NCI-H2081 treated with DMSO at 0.1 percent for 48 hours (cell line): ENCODE data around the gene SLC7A1.

Experiments
- DNase-seq: peaks from one replicate; lab custom pipeline; 2025; lab: John Stamatoyannopoulos, UW

Gene SLC7A1

DNA sequence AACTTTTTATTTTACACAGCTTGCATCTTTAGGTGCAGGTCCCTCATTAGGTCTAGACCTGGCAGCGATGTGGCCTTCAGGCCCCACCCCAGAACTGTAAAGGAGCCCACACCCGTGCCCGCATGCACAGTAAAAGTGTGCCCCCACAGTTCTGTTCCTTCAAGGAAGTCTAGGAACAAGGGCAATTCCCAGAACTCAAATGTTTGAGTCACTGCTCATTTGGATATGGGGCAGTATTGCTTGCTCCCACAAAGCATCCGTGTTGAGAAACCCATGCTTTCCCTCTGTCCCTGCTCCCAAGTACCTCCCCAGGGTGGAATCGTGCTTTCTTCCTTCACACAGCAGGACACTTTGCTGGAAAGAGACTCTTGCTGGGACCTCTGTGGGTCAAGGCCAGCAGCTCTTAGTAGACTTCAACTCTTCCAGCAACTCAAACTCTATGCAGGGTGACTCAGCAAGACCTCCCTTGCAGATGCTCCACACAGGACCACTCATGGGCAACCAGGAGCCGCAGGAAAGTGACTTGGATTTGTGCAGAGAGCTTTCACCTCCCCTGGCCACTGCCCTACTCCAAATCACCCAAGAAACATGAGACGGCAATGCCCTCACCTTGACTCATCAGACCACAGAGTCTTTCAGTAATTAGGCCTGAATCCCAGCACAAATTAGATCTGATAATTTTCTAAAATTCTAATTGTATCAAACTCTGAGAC, 12.3 kb downstream of the SLC7A1 start:
- no peak for DNase-seq

DNA sequence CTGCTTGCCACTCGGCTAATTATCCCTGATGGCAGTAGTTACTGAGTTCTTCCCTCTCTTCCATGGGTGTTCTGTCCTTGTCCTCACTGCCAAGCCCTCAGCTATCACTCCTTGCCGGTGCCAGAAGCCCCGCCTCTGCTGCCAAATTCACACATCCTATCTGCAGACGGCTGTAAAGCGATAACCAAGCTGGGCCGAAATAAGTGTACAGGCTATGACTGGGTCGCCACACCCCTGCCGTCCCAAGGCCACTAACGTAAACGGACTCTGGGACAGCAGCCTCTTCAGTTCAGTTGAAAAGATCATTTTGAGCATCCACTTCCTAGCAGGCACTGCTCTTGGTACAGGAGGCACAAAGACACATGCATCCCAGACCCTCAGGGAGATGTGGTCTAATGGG, 13.3 kb downstream of the SLC7A1 start:
- no peak for DNase-seq

DNA sequence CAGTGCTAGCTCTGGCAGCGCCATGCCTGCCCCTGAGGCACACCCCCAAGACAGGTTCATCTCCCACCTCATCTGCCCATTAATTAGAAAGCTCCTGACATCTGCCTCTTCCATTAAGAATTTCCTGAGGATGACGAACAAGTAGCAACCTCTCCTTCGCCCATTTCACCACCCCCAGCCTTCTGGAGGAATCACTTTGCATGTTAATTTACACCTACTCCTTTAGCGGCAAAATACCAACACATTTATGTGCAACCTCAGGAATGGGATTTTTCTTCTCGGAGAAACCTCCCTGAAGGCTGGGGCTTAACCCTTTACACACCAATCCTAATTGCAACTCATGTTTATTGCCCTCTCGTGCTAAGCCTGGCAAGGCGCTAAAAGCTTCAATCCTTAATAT, 13.8 kb downstream of the SLC7A1 start:
- no peak for DNase-seq

DNA sequence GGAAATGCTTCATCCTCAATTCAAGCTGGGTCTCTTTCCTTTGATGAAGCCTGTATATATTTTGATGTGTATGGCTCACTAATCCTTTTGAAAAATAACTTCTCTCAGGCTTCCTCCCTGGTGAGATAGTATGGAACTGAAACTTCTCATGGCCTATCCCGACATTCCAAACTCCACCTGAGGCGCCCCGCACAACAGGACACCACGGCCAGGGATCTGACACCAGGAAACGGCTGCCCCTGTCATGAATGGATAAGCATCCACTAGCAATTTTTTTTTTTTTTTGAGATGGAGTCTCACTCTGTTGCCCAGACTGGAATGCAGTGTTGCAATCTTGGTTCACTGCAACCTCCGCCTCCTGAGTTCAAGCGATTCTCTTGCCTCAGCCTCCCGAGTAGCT, 16.4 kb downstream of the SLC7A1 start:
- no peak for DNase-seq

DNA sequence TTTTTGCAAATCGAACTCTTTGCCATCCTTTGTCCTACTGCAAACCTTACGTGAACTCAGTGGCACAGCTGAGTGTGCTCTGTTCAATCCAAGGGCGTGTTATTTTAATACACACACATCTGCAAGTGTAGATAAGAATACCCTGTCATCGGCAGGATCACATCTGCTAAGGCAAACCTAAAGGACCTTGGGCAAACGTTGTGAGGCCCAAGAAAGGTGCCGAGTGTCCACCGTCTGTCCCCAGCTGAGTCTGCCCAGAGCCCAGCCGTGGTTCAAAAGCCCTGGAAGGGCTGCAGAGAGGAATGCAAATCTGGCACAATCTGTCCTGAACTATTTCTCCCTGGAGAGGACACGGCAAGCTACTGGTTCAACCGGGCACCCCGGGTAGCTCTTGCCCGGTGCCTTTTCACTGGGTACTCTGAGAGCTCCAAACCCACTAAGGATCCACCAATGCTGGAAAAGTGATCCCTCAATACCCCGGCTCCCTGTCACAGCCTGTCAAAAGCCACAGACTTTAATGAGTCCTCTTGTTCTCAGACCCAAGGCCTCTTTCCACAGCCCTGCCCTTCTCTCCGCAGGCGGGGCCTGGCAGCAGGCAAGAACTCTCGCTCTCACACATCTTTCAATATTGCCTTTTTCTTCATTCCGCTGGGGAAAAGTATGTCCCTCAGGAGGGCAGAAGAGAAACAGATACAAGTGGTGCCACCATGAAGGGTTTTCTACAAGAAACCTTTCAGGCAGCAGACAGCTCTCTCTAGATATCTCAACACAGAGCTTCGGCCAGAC, 17.0 kb downstream of the SLC7A1 start:
- no peak for DNase-seq

DNA sequence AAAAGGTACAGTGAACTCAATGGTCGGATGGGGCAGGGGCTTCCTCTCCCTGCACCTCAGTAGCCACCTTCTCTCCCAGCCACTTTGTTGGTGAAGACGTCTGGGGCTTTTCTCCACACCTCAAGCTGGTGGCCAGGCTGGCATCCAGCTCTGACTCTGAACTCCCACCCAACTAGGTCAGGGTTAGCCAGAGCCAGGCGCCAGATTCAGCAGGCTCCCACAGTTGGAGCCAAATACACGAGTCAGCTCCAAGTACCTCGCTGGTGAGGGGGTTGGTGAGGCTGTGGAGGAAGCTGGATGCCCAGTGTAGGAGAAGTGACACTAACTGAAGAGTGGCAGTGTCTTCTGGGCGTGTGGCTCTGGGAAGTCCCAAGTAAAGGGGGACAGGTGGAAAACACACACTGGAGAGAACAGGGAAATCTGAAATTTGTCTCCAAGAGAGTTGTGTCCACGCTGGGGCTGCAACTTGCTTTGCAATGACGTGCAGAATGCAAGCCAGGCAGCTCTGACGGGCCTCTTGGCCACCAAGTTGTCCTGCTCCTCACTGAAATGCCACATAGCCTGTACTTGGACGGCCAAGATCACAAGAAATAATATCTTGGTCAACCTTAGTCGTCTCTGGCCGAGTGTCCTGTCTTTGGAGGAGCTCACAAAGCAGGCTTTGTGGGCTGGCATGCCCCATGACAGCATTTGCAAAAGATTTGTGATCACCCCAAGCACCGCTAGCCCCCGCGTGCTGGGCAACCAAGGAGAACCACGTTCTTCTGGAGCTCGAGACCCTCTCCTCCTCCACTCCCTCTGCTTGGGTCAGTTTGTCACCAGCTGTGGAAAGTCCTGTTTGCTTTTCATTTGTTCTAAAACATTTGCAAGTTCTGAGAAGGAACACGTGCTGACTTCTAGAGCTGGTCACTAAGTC, 18.1 kb downstream of the SLC7A1 start:
- DNase-seq = no peak

DNA sequence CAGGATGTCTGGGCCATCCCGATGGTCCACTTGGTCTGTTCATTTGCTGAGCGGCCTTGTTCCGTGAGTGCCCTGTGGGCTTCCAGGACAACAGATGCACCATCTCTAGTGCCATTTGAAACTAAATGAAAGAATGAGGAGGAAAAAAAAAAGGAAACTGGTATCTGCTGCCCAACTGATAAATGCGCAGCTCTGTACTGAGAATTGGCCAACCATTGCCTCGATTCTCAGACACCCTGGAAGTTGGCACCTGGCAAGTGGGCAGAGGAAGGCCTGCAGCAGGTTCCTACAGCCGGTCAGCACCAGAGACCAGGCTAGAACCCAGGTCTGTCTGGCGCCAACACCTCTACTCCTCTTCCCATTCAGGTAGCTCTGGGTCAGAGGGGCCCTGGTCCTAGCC, 18.9 kb downstream of the SLC7A1 start:
- DNase-seq = no peak

DNA sequence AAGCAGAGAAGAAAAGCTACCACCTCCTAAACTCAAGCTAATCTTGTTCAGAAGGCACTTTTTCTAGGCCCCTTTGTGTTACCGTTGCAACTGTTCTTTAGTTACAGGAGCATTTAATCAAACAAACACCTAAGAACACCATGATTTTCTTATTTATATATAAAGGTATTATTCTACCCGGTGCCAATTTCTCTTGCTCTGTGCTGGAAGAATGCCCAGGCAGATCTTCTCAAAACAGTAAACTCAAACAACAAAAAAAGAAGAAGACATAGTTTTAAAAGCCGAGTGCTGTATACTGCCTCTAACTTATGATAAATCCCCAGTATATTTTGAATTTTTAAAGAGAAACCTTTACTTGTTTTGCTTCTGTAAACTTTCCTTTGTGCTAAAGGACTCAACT, 20.4 kb downstream of the SLC7A1 start:
- DNase-seq = no peak

DNA sequence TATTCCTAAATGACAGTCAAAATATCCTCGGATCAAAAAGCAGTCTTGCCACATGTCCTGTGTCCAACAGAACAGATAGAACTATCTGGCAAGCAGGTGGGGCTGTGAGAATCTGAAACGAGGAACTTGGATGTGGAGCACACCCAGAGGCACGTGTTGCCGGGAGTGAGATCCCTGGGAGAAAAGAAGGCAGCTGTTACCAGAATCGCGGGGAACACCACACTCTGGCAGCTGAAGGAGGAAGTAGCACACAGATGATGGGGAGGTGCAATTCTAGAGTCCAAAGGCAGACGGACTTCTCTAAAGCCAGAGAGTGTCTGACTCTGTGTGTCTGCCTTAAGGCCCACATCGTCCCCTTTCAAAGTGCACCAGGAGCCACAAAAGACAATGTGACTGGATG, 22.3 kb downstream of the SLC7A1 start:
- no peak for DNase-seq

DNA sequence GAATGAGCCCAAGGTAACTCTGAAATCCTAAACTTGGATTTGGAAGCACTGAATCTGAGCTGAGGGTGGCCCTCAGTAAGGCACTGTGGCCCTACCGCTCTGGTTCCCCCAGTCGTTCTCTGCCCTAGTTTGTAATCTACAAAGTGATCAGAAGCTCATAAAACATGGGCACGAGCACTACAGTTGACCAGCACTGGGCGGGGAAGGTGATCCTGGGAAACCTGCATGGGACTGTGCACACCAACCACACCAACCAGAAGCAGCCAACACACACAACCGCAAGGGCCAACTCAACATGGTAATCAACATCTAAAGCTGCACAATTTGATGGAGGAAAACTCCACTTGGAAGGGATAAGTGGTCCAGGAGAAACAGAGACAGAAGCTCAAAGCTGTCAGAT, 22.9 kb downstream of the SLC7A1 start:
- DNase-seq = no peak

DNA sequence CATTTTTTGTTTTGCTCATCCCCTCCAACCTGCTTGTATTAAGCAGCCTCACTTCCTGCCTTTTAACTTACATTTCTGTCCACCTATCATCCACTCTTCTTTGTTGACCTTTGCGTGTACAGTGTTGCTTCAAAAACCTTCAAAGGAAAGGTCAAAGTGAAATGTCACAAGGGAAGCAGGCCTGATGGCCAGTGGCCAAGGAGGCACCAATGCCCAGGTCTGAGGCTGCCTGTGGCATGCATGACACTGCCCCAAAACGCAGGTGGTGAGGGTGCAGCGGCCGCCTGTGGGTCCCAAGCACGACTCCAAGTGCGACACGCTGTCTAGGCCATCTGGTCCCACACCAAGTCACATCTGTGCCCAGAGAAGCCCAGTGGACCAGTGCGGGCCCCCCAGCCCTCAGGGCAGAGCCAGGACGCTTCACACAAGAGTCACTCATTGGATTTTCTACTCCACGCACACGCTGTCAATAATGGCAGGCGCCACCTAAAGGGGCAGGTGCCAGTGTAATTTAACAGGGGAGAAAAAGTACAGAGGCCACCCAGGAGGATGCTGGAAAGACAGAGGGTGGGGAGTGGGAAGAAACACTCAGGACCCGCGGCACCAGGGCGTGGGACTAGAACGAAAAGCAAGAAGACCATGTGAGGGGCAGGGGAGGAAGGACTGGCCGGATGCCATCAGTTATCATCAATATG, 23.5 kb downstream of the SLC7A1 start:
- DNase-seq = no peak

DNA sequence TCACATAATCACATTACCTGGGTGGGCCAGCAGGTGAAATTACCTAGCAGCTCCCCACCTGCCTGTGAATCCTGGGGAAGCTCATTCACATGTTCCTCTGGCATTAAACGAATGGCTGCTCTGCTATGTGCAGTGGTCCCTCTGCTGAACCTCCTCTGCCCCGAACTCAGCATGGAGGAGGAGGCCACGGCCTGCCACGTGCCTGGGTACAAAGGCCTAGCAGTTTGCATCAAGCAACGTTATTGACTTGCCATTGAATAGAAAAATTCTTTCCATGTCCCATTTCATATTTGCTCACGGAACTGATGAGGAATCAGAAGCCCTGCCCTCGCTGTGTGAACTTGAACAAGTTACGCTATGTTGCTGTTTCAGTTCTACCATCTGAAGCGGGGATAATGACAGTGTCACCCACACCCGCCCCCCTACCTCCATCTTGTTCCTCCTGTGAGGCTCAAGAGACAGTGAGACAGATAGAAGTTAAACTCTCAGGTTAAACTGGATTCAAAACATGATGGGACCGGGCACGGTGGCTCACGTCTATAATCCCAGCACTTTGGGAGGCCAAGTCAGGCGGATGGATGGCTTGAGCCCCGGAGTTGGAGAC, 25.3 kb downstream of the SLC7A1 start:
- DNase-seq = no peak

DNA sequence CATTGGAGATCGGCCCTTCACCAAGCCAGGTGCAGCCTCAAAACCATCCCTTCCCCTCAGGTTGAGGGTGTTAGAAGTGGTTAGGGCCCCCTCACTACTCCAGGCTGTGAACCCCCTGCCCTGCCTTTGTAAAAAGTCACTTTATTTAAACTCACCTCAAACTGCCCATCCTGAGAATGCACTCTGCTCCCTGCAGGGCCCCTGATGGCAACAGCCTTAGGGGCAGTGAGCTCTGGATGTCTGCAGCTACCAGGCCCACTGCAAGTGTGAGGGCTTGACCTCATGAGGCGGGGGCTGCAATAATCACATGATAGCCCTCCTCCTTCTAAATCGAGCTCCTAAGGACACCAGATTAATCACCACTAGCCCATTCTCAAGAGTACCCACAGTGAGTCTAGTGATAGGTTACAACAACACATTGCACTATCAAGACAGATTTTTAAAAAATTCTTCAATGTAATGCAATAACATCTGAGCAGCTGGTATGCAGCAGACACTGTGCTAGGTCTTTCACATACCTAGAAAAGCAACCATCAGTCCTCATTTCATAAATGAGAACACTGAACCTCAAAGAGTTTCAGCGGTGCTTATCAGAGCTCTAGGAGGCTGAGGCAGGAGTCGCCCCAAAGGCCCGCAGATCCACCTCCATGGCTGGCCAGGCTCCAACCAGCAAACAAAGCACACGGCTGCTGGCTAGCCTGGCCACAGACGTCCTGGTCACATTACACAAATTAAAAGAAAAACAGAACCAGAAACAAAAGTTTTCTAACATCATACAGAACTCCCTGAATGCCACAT, 26.0 kb downstream of the SLC7A1 start:
- no peak for DNase-seq

DNA sequence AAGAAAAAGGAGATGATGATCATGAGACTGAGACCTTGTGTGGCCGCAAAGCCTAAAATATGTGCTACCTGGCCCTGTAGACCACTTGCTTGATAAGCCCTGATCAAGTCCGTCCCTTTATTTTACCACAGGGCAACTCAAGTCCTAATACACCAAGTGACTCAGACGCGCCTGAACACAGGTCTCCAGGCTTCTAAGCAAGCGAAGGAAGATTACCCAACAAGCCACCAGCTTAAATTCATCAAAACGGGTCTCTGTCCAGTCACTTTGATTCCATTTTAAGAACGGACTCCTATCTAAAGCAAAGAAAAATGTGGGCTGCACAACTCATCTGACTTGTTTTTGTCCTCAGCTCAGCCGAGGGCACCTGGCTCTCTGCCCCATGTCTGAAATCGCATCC, 26.8 kb downstream of the SLC7A1 start:
- DNase-seq = no peak

DNA sequence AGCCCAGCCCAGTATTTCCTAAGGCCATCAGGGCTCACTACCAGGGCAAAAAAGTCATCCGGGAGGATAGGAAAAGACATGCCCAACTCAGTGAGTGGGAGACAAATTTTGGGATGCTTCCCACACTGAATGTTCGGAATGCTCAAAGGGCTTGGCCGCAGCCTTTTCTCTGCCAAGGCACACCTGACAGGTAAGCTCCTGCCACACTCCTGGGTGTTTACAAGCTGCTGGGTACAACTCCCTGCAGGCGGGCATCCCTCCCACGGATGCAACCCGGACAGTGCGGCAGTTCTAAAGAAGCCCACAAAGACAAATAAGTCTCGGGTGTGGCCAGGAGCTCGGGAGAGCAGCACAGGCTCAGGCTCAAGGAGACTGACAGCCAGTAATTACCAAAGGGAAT, 28.1 kb downstream of the SLC7A1 start:
- DNase-seq = no peak

DNA sequence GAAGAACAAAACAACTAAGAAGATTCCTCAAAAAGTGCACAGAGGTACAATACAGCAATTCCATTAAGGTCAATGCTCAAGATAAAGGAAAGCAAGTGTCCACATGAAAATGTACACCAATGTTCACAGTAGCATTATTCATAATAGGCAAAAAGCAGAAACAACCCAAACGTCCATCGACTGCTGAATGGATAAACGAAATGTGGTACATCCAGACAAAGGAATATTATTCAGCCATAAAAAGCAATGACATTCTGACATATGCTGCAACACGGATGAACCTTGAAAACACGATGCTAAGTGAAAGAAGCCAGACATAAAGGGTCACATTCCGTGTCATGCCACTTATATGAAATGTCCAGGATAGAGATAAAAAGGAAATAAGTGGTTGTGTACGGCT, 29.3 kb downstream of the SLC7A1 start:
- no peak for DNase-seq

DNA sequence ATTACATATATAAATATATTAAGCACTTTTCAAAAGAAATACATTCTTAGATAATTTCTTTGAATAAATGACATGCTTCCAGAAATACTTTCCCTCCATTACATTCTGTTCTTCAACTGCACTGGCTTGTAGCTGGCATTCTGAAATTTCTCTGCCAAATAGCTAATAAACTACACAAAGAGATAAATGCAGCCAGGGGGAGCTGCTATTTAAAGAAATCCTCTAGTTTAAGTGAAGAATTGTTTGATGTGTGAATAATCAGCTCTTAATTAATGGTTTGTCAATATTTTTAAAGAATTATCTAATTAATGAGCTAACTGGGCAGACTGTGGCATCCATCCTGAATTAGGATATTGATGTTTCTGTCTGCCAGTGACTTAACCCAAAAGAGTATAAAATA, 30.7 kb downstream of the SLC7A1 start:
- DNase-seq = no peak

DNA sequence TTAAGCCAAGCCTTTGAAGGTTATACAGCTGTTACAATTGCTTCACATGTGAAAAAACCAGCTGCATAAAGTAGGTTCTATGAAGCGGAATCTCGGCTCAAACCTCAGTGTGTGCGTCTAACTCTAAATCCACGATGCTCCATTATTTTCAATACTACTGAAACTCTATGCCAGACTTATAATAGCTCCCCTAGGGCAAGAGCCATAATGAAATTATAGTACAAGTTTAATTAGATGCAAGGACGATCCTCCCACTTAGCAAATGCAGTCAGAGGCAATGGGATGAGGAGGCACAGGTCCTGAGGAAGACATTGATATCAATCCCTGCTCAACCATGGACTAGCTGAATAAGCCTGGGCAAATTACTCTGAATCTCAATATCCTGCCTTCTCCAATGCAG, 31.1 kb downstream of the SLC7A1 start:
- no peak for DNase-seq

DNA sequence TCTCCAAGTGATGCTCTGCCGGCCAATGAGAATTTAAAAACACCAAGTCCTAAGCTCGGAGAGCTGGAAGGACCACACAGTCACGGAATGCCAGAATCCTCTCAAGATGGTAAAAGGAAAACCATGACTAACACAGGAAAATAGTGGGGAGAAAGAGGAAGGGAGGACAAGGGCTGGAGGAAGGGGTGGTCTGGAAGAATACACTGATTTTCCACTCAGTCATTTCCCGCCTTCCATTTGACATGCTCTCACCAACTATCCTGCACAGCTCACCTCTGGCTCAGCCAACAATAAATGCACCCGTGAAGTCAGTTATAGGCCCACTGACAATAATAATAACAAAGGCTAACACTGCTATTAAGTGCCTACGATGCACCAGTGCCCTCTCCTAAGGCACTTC, 31.5 kb downstream of the SLC7A1 start:
- DNase-seq = no peak

DNA sequence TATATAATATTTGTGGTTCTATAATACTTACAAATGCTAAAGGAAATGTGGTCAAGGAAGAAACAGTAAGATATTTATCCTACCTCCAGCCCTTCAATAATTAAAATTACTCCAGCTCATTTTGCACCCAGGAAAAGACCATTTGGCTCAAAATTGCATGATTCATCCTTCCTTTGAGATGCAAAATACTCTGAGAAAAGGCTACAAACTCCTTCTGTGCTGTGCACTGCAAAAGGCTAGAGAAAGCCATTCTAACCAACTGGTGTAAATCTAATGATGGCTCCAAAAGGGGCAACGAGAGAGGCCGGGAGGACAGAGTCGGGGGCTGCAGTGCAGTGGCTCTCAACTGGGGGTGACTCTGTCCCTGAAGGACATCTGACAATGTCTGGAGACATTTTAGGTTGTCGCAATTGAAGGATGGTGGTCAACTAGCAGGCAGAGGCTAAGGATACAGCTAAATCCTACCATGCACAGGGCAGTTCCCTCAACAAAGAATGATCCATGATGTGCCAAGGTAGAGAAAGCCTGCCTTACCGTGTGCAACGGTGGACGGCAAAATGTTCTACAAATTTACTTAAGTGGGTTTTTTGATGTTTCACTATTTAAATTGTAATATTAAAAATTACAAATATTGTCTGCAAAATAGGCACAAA, 32.6 kb downstream of the SLC7A1 start:
- DNase-seq = no peak
